GM10248 (cell line): Measurements from ENCODE around the gene SUSD4.
"Not testable (repeated sequence)": the region's sequence is repeated elsewhere in the genome, so short reads cannot be mapped to it uniquely, and the experiment has no call there.

Source experiments
- CTCF ChIA-PET: fragments of 300-600 bp; sonication (Branson Sonifier 250); formaldehyde crosslinking; extraction: SDS; loops from one replicate; lab custom pipeline; 2021; ENCODE audit warnings: antibody characterized with exemption; lab: Yijun Ruan, JAX
- POLR2A ChIA-PET: fragments of 350-650 bp; sonication (Branson Sonifier 250); formaldehyde crosslinking; extraction: SDS; loops from one replicate; lab custom pipeline; 2020; ENCODE audit warnings: antibody characterized with exemption; lab: Yijun Ruan, JAX
- DNase-seq: peaks from one replicate; pipeline ENCODE4 v3.0.0; 2012; ENCODE audit errors: extremely low spot score
- TF ChIP-seq, protein P1 (sequence below): IDR thresholded peaks from 2 replicates; pipeline ENCODE4 v1.5.1; 2012; ENCODE audit warnings: mild to moderate bottlenecking, low read depth; ENCODE audit errors: extremely low read depth, missing control alignments, control extremely low read depth

The SUSD4 gene

DNA sequence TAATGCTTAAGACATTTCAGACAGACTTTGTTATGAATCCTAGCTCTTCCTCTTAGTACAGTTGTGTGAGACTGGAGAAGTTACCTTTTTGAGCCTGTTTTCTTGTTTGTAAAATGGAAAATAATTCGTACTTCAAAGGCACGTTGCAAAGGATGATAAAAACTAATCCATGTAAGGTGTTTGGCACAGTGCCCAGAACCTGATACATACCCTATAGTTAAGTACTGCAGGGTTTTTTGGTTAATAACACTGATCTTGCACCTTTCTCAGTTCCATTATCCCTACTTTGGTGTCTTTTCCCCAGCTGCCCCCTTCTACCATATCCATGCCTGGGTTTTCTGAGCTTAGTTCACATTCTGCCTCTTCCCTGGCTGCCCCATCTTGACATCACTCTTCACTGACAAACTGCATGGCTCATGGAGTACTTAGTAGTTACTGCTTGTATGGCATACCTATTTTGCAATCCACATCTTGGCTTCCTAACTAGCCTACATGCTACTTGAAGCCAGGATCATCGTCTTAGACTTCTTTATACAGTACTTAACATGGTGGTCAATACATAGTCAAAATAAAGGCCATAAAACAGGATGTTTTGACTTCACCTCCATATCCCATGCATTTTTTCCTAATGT is 39.3 kb upstream of the SUSD4 start:
- no peak for DNase-seq
- POLR2A ChIA-PET = no interaction called here
- CTCF ChIA-PET = no interaction called here
- TF ChIP-seq, protein P1, sequence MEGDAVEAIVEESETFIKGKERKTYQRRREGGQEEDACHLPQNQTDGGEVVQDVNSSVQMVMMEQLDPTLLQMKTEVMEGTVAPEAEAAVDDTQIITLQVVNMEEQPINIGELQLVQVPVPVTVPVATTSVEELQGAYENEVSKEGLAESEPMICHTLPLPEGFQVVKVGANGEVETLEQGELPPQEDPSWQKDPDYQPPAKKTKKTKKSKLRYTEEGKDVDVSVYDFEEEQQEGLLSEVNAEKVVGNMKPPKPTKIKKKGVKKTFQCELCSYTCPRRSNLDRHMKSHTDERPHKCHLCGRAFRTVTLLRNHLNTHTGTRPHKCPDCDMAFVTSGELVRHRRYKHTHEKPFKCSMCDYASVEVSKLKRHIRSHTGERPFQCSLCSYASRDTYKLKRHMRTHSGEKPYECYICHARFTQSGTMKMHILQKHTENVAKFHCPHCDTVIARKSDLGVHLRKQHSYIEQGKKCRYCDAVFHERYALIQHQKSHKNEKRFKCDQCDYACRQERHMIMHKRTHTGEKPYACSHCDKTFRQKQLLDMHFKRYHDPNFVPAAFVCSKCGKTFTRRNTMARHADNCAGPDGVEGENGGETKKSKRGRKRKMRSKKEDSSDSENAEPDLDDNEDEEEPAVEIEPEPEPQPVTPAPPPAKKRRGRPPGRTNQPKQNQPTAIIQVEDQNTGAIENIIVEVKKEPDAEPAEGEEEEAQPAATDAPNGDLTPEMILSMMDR = no peak

DNA sequence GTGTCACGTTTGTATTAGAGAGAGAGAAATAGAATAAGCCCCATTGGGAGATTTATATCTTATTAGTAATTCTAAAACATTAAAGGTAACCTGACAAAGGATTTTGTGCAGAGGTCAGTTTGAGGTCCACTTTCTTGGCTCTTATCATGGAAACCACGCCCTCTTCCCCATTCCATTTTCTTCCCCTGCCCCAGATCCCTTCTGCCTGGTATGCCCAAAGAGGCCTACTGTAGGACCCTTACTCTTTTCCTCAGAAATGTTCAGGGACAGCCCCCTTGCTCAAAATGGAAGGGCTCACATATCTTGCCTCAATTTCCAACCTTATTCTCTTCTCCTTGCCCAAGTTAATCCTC is 38.8 kb upstream of the SUSD4 start:
- TF ChIP-seq, protein P1 = no peak
- DNase-seq = no peak
- ChIA-PET CTCF (no interaction called here), POLR2A (no interaction called here)

DNA sequence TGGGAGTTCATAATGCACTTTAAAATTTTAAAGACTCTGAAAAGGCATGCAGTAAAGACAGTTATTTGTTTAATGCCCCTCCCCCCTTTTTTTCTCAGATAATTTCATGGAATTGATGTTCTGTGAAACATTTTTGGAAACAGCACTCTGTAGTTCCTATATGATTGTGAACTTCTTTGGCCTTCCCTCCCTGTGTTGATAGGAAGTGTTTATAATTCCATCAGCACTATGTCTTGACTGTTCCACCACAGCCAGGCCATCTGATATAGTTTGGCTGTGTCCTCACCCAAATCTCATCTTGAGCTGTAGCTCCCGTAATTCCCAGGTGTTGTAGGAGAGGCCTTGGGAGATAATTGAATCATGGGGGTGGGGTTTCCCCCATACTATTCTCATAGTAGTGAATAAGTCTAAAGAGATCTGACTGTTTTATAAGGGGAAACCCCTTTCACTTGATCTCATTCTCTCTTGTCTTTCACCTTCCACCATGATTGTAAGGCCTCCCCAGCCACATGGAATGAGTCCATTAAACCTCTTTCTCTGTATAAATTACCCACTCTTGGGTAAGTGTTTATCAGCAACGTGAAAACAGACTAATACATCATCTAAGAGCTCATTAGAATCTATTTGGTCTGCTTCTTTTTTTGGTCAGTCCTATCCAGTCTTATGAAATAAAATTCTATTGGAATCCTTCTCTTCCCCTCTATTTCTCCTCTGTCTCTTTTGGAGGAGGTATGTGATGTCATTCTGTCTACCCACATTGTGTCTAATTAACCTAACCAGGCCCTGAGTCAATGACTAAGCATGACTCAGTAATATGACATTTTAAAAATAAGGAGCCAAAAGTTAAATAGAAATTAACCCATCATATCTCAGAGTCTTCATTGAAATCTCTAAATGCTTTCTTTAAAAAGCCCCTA is 38.2 kb upstream of the SUSD4 start:
- TF ChIP-seq, protein P1 = no peak
- CTCF ChIA-PET = interaction anchor here (1.5 kb wide), 1 partner anchor 10 kb away, joined by 3 read pairs; no protein-coding TSS in a partner anchor
- POLR2A ChIA-PET = no interaction called here
- no peak for DNase-seq

DNA sequence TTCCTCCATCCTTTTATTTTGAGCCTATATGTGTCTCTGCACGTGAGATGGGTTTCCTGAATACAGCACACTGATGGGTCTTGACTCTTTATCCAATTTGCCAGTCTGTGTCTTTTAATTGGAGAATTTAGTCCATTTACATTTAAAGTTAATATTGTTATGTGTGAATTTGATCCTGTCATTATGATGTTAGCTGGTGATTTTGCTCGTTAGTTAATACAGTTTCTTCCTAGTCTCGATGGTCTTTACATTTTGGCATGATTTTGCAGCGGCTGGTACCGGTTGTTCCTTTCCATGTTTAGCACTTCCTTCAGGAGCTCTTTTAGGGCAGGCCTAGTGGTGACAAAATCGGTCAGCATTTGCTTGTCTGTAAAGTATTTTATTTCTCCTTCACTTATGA is 35.4 kb upstream of the SUSD4 start:
- POLR2A ChIA-PET, CTCF ChIA-PET, DNase-seq: not testable (repeated sequence)

DNA sequence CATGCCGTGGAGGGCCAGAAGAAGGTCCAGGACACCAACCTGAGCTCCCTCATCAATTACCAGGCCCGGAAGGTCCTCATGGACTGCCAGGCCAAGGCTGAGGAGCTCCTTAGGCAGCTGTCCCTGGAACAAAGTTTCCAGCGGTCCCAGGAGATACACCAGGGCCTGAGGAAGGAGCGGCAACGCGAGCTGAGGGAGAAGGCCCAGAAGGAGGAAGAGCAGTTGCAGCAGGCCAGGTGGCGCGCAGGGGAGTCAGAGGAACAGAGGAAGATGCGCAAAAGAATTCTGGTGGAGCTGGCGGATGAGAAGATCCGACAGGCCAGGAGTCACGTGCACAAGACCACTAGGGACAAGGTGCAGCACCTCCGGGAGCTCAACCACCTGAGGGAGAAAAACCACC is 30.7 kb upstream of the SUSD4 start:
- ChIA-PET CTCF (no interaction called here), POLR2A (no interaction called here)
- TF ChIP-seq, protein P1 = no peak
- DNase-seq = no peak

DNA sequence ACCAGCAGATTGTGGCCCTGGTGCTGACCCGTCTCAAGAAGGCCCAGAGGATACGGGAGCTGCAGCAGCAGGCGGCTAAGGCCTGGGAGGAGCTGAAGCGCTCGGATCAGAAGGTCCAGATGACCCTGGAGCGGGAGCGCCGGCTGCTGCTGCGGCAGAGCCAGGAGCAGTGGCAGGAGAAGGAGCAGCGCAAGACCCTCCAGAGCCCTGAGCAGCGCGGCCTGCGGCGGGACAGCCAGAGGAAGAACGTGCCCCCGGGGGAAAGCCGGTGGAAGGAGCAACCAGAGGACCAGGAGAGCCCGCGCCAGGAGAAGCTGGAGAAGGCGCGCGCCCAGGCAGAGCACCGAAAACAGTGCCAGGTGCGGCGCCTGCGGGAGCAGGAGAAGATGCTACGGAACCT is 30.3 kb upstream of the SUSD4 start:
- ChIA-PET CTCF (no interaction called here), POLR2A (no interaction called here)
- TF ChIP-seq, protein P1 = no peak
- DNase-seq = no peak
